IMR-90 (cell line): ENCODE results near the gene ANKRD31.

Experiments used
- CHD1 ChIP-seq: IDR thresholded peaks from 2 replicates; pipeline ENCODE4 v1.6.1; 2012; ENCODE audit warnings: low read depth, low read length, improper control_type of control experiment
- NFE2L2 ChIP-seq: fragments of 150-350 bp; IDR thresholded peaks from 2 replicates; pipeline ENCODE4 v1.6.1; 2016; ENCODE audit warnings: low read depth, mild to moderate bottlenecking, low read length
- RAD21 ChIP-seq: IDR thresholded peaks from 2 replicates; pipeline ENCODE4 v1.6.1; 2012; ENCODE audit warnings: low read length, improper control_type of control experiment
- TF ChIP-seq, protein P1 (sequence below): fragments of 150-350 bp; IDR thresholded peaks from 2 replicates; pipeline ENCODE4 v1.6.1; 2016; ENCODE audit warnings: low read depth, mild to moderate bottlenecking, low read length, moderate library complexity, borderline replicate concordance

DNA sequence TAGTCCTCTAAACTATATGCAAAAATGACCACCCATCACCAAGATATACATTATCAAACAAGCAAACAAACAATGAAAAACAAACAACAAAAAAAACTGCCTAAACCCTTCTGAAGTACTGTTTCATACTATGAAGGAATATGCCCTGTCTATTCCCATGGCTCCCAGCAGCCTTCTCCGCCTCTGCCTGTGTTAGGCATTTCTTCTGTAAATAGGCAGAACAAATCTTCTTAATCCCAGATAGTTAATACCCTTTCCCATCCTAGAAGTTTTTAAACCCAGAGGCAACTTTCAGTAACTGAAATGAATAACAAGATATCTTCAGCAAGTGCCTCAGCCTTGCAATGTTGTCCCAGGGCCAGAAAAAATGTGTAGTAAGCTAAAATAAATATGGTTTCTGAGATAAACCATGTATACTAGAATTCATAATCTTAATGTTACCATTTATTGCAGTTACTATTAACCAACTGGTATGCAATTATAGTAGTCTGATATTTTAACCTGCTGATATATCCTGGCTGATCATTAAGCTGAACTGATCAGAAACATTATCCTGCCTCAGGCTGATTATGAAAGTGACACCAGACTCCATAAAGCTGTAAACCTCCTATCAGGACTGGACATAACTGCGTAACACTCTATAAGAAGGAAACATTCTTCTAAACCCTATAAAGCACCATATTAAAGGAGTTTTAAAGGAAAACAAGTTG, 68.5 kb downstream of the ANKRD31 start:
- TF ChIP-seq CHD1 (no peak), RAD21 (no peak), NFE2L2 (no peak)
- TF ChIP-seq, protein P1, sequence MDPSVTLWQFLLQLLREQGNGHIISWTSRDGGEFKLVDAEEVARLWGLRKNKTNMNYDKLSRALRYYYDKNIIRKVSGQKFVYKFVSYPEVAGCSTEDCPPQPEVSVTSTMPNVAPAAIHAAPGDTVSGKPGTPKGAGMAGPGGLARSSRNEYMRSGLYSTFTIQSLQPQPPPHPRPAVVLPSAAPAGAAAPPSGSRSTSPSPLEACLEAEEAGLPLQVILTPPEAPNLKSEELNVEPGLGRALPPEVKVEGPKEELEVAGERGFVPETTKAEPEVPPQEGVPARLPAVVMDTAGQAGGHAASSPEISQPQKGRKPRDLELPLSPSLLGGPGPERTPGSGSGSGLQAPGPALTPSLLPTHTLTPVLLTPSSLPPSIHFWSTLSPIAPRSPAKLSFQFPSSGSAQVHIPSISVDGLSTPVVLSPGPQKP = no peak
